ENCODE results near the gene CCDC171.
"Not testable (repeated sequence)": the region's sequence is repeated elsewhere in the genome, so short reads cannot be mapped to it uniquely, and the experiment has no call there.

CCDC171 gene

DNA sequence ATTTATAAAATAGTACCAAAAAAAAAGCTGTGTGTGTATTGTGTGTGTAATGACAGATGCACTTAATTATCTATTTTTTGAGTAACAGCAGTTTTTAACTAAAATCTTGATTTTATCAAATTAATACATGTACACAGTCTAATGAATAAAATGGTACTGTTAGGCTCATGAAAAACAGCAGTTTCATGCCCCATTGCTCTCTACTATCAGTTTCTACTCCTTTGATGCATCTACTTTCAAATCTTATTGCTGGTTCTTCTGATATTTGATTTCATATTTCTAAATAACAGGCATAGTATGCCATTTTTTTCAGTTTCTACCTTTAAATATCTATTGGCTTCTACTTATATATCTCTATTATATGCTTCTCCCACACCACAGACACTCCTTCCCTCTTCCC is 117.4 kb downstream of the CCDC171 start:
- no peak for DNase-seq

GRCh38 chr9:15670894-15671293 is 118.1 kb downstream of the CCDC171 start:
- no peak for DNase-seq
- intact Hi-C loops (cut with DNase I), result no loop called here

More for the DNA sequence above, 117.4 kb downstream of the CCDC171 start:
- intact Hi-C loops (cut with DNase I), result no loop called here

GRCh38 chr9:15693701-15694100 is 140.9 kb downstream of the CCDC171 start:
- intact Hi-C loops (cut with DNase I), result no loop called here
- DNase-seq, result no peak

GRCh38 chr9:15696979-15697378 is 144.1 kb downstream of the CCDC171 start:
- DNase-seq, result no peak
- intact Hi-C loops (cut with DNase I), result no loop called here

DNA sequence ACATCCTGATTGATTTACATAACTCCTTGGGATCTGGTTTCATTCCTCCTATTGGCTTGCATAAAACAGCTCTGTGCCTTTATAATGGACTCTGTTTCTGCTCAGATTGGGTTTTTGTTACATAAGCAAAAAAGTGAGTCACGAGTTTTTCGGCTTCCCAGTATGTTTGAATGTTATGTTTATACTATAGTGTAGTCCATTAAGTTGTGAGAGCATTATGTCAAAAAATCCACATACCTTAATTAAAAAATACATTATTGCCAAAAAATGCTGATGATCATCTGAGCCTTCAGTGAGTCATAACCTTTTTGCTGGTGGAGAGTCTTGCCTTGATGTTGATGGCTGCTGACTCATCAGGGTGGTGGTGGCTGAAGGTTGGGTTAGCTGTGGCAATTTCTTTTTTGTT is 144.6 kb downstream of the CCDC171 start:
- intact Hi-C loops (cut with DNase I), result no loop called here
- no peak for DNase-seq

- intact Hi-C loops (cut with DNase I), result not testable (repeated sequence)
- DNase-seq, result peak in 1 of 10 donors; percentile 59
These were observed 147.2 kb downstream of the CCDC171 start for GRCh38 chr9:15699876-15700559.

- no peak for DNase-seq
- intact Hi-C loops (cut with DNase I), result no loop called here
These were observed 154.2 kb downstream of the CCDC171 start for GRCh38 chr9:15707000-15707399.

- DNase-seq, result no peak
- intact Hi-C loops (cut with DNase I), result no loop called here
These were observed 158.7 kb downstream of the CCDC171 start for GRCh38 chr9:15711531-15711930.

DNA sequence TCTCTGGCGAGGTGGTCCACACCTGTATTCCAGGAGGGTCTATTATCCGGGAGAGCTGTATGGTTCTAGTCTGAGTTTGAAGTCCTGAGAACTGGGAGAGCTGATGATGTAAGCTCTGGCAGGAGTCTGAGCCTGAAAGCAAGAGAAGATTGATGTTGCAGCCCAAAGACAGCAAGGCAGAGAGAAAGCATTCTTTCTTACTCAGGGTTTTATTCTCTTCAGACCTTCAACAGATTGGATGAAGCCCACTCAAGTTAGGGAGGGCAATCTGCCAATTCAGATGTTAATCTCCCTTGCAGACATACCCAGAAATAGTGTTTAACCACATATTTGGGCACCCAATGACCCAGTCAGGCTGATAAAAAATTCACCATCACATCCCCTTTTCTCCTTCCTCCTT is 159.1 kb downstream of the CCDC171 start:
- no peak for DNase-seq

DNA sequence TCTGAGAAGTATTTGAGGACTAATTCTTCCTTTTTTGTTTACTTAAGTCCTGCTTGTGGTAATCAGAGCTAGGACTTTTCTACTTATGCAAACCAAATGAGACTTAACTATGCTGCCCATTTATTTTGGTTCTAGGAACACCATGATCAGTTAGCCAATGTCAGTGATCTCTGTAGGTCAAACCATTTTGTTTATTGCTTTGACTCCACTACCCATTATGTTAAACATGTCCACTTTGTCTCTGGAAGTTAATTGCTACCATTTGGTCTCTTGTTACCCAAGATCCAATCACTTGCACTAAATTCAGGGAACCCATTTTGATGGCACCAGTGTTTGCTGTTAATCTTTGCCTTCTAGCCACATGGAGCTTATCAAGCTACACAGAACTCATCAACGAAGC is 161.9 kb downstream of the CCDC171 start:
- no peak for DNase-seq
- intact Hi-C loops (cut with DNase I), result no loop called here

More for the DNA sequence above, 159.1 kb downstream of the CCDC171 start:
- intact Hi-C loops (cut with DNase I), result no loop called here

GRCh38 chr9:15717290-15717967 is 164.6 kb downstream of the CCDC171 start:
- intact Hi-C loops (cut with DNase I), result no loop called here
- DNase-seq, result no peak

DNA sequence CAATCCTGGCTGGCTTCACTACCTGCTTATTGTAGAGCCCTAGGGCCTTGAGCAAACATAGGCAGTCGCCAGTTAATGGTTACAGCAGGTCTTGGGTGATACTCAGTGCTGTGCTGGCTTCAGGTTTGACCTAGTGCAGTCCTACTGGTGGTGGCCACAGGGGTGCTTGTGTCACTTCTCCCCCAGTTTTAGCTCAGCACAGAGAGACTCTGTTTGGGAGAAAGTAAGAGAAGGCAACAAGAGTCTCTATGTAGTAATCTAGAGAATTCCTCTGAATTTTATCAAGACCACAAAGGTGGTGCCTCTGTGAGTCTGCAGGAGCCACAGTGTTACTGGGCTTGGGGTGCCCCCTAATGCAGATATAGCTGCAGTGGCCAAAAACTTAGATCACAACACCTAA is 165.6 kb downstream of the CCDC171 start:
- DNase-seq, result no peak
- intact Hi-C loops (cut with DNase I), result no loop called here

DNA sequence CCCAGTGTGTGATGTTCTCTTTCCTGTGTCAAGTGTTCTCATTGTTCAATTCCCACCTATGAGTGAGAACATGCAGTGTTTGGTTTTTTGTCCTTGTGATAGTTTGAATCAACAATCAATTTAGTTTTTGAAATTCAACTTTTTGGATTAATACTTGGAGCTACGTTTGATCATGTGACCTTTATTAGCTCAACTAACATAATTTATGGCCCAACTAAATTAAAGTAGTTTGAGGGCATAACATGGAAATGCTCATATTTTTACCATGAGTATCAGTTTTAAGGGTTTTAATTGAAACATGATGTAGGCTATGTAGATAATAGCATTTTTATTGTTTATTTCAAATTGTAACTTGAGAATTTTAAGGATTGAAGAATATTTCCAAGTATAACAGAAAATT is 168.0 kb downstream of the CCDC171 start:
- DNase-seq, result no peak
- intact Hi-C loops (cut with DNase I), result no loop called here

DNA sequence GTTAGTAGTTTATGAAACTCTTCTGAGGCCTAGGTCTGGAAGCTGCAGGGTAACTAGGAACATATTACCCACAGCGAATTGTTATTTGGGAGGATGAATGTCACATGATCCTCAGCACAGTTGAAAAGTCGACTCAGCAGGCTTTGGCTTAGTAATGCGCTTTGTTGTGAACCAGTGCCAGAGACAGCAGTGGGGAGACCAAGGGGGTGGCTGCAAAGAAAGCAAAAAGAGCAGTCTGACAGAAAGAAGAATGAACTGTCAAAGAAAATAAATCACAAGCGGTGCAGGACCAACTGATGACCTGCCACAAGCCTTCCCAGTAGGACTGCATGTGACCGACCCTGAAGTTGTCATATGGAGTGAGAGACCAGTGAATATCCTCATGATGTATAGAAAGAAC is 170.0 kb downstream of the CCDC171 start:
- DNase-seq, result no peak
- intact Hi-C loops (cut with DNase I), result no loop called here

GRCh38 chr9:15724016-15724415 is 171.2 kb downstream of the CCDC171 start:
- no peak for DNase-seq
- intact Hi-C loops (cut with DNase I), result no loop called here

DNA sequence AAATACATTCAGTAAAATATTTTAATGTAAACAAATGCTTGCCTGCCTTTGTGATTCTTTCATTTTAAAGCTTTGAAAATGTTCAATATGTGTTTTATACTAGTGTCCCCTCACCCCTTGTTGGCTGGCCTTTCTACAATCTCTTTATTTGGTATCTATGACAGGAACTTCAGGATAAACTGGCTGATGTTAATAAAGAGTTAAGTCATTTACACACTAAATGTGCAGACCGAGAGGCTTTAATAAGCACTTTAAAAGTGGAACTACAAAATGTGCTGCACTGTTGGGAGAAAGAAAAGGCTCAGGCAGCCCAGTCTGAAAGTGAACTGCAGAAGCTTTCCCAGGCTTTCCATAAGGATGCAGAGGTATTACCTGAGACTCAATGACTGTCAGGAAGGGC is 171.8 kb downstream of the CCDC171 start:
- no peak for DNase-seq
- intact Hi-C loops (cut with DNase I), result no loop called here

DNA sequence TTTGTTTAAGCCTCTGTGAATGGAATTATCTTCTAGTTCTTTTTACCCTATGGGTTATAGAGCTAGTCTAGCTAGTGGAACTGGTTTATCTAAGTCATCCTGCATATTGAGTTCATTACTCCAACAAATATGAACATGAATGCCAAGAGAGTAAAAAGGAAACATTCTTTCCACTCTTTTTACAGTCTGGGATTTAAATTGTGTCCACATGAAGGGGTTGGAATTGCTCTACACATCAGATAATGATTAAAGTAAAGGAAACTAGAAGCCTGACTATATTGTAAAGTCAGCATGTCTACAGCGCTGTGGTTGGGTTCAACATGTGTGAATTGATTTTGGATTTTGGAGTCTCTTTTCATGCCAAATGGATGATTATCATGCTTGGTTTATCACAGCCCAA is 173.1 kb downstream of the CCDC171 start:
- no peak for DNase-seq
- intact Hi-C loops (cut with DNase I), result no loop called here

DNA sequence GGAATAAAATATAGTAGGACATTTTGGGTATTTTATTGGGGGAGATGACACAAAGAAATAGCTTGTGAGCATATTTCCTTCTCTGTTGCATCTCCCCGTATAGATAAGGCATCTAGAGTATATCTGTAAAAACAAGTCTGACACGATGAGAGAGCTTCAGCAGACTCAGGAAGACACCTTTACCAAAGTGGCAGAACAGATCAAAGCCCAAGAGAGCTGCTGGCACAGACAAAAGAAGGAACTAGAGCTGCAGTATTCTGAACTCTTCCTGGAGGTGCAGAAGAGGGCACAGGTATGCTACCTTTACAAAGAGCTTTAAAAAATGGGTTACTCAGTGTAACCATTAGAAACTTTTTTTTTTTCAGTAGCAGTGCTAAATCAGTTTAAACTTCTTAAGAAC is 176.7 kb downstream of the CCDC171 start:
- intact Hi-C loops (cut with DNase I), result no loop called here
- DNase-seq, result no peak

- intact Hi-C loops (cut with DNase I), result no loop called here
- DNase-seq, result no peak
These were observed 182.4 kb downstream of the CCDC171 start for GRCh38 chr9:15735083-15735857.

DNA sequence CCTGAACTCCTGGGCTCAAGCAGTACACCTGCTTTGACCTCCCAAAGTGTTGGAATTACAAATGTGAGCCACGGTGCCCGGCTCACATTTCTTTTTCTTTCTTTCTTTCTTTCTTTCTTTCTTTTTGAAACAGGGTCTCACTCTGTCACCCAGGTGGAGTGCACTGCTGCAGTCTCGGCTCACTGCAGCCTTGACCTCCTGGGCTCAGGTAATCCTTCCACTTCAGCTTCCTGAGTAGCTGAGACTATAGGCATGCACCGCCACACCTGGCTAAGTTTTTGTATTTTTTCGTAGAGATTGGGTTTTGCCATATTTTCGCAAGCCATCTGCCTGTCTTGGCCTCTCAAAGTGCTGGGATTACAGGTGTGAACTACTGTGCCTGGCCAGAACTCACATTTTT is 183.7 kb downstream of the CCDC171 start:
- DNase-seq, result no peak
- intact Hi-C loops (cut with DNase I), result no loop called here

DNA sequence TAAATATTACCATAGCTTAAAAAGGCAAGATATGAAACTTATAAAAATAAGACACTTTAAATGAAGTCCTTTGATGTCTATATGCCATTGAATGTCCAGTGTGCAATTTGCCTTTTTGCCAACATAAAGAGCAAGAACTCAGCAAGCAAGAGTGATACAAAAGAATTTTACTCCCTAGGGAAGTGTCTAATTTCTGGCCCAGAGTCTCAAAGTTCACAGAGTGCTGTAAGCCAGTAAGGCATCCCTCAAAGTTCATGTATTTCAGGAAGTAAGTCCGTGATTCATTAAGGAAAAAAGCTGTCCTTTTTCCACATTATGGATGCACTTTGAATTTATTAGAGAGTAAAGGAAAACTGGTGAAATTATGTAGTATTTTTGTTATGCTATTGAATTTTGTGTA is 185.2 kb downstream of the CCDC171 start:
- intact Hi-C loops (cut with DNase I), result no loop called here
- no peak for DNase-seq

DNA sequence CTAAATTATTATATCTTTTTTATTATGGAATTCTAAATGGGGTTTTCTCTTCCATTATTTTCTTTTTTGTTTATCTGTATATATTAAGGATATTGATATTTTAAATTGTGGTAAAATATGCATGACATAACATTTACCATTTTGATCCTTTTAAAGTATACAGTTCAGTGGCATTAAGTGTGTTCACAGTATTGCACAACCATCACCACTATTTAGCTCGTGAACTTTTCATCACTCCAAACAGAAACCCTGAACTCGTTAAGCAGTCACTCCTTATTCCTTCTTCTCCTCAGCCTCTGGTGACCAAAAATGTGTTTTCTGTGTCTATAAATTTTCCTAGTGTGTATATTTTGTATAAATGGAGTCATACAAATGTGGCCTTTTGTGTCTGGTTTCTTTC is 188.2 kb downstream of the CCDC171 start:
- intact Hi-C loops (cut with DNase I), result no loop called here
- no peak for DNase-seq

All from posterior cingulate gyrus (tissue), 11 donors.